ENCODE measurements around the gene TEDC2. TPM values are rescaled to one million over a fixed set of nuclear protein-coding genes. Genes with fewer than 3 reads are reported as not detected.
A peak's percentile ranks its signal among the peaks of the same experiment; 100 is the strongest.

The TEDC2 gene
- total and polyA plus RNA-seq, 9 of the 15 experiments (the other 6 are each of a cell fraction or from before 2014, with no cell fraction given), result 0.75 to 57.0 (median 17.6) TPM

DNA sequence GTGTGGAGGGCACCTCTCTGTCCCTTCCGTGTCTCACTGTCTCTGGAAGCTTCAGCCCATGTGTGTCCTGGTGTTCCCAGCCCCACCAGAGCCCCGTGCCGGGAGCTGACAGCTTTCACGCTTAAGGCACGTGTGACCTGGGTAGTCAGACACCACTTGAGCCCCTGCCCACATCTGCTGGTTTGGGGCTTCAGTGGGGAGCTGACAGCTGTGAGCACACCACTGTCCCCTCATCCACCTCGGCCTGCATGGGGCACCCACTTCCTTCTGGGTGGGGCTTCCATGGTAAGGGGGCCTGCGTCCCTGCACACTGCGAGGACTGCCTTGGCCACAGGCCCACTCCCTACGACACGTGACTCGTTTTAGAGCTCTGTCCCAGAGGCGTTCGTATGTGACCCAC lies 2.6 kb upstream of the TEDC2 start:
- peaks cover 10 to 74% of the 10 kb centered on the region in 2 experiments; a peak in 4 of 5 replicates for H3K4me1 ChIP-seq (replicated peaks in 1 of 2; ENCODE audit: control insufficient read depth in 2 of 2, insufficient read depth in 2 of 2, low read length in 2 of 2)
- 74% methylated on average over 13 of the region's 13 CpGs for WGBS (ENCODE audit: insufficient coverage, low coverage, missing lambda C conversion rate)
- no peak overlapping the region for H3K4me3 ChIP-seq
- no peak for FAIRE-seq
- H4K20me1 ChIP-seq (replicated peaks; ENCODE audit: control insufficient read depth, insufficient read depth, low read length), result no peaks in the 10 kb centered on the region; the same call in 1 of the 2 replicates
- H2AFZ ChIP-seq (ENCODE audit: low read depth, low read length), result no peak overlapping the region
- peaks cover 6% of the 10 kb centered on the region for H3K9me1 ChIP-seq (ENCODE audit: control insufficient read depth, insufficient read depth, low read length)
- ATAC-seq, result no peak
- TF ChIP-seq USF2 (CRISPR knock-in tag; IDR thresholded peaks at IDR 0.05) (peak; percentile 25; the same call in 1 of the 2 replicates), ZC3H4 (CRISPR knock-in tag; IDR thresholded peaks at IDR 0.05; ENCODE audit: borderline replicate concordance) (no peak)
- peak overlapping the region in 1 of 2 experiments; percentile 75; a peak in 2 of 4 replicates for H3K9ac ChIP-seq (ENCODE audit: insufficient read depth in 1 of 2, low read depth in 2 of 2, low read length in 2 of 2)
- POLR2A ChIA-PET, result interaction anchor here (0.7 to 2.0 kb wide), 3 partner anchors 12 to 55 kb away, joined by 3 to 10 read pairs (median 3); no protein-coding TSS in a partner anchor
- H3K79me2 ChIP-seq (ENCODE audit: control insufficient read depth, insufficient read depth, low read length), result peaks cover 16% of the 10 kb centered on the region
- CTCF ChIA-PET (ENCODE audit: low intra/inter-chr PET ratio), result no interaction called here
- no peaks in the 10 kb centered on the region for H3K27me3 ChIP-seq (ENCODE audit: control insufficient read depth in 2 of 2, insufficient read depth in 2 of 2, low read length in 2 of 2)
- intact Hi-C loops (cut with micrococcal nuclease) (no loop called here), in situ Hi-C loops (cut with MboI) (no loop called here)
- H3K27ac ChIP-seq (ENCODE audit: extremely low read depth, low read depth, low read length), result no peak overlapping the region
- no peaks in the 10 kb centered on the region for H3K9me3 ChIP-seq (replicated peaks; ENCODE audit: control insufficient read depth, insufficient read depth, low read depth, low read length)
- no peak for DNase-seq (ENCODE audit: extremely low read depth in 1 of 4, low spot score in 3 of 4)
- no TSS peak for BruUV-seq (replicated peaks)
- no peak overlapping the region for H3K4me2 ChIP-seq (ENCODE audit: insufficient read depth, low read length)
- peaks cover 80% of the 10 kb centered on the region; the same call in 2 of the 3 replicates for H3K36me3 ChIP-seq (ENCODE audit: control insufficient read depth, insufficient read depth, low read length)

DNA sequence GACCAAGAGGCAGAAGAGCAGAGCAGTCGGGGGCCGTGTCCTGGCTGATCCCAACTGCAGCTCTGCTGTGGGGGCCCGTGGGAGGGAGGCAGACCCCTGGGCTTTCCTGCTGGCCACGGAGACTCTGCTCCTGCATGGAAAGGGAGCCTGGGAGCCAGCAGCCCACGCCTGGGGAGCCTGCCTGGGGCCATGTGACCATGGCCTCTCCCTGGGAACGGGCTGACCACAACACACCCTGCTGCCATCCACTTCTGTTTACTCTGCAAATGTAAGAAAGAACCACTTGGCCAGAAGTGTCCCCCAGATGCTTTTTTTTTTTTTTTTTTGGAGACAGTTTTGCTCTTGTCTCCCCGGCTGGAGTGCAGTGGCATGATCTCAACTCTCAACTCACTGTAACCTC lies 2.0 kb upstream of the TEDC2 start:
- CTCF ChIA-PET (ENCODE audit: low intra/inter-chr PET ratio), result no interaction called here
- peak; percentile 23 for FAIRE-seq
- TF ChIP-seq MYNN (IDR thresholded peaks at IDR 0.05) (0 out of 2 replicates have a peak, but pooled peaks have one; percentile 15), MYNN (CRISPR knock-in tag; IDR thresholded peaks at IDR 0.05) (no peak), ATF4 (CRISPR knock-in tag; IDR thresholded peaks at IDR 0.05) (no peak), RBFOX2 (IDR thresholded peaks at IDR 0.05; ENCODE audit: low read depth, low read length) (peak; percentile 23), ELK3 (CRISPR knock-in tag; IDR thresholded peaks at IDR 0.05) (no peak), USF2 (CRISPR knock-in tag; IDR thresholded peaks at IDR 0.05) (peak; percentile 56), PHF20 (IDR thresholded peaks at IDR 0.05; ENCODE audit: partially characterized antibody) (no peak), FOXM1 (IDR thresholded peaks at IDR 0.05; ENCODE audit: low read depth) (no peak), FOXM1 (CRISPR knock-in tag; IDR thresholded peaks at IDR 0.05; ENCODE audit: low read depth) (no peak), ZNF79 (CRISPR knock-in tag; IDR thresholded peaks at IDR 0.05; ENCODE audit: low read depth) (no peak), ARID1B (IDR thresholded peaks at IDR 0.05) (no peak)

More for the DNA sequence above, 2.0 kb upstream of the TEDC2 start:
- WGBS (ENCODE audit: insufficient coverage, low coverage, missing lambda C conversion rate), result 65% methylated on average over 5 of the region's 7 CpGs
- in situ Hi-C loops (cut with MboI) (no loop called here), intact Hi-C loops (cut with micrococcal nuclease) (no loop called here)
- Histone ChIP-seq H2AFZ (ENCODE audit: low read depth, low read length) (no peak overlapping the region), H3K27ac (ENCODE audit: extremely low read depth, low read depth, low read length) (no peak overlapping the region), H3K4me1 (replicated peaks in 1 of 2; ENCODE audit: control insufficient read depth in 2 of 2, insufficient read depth in 2 of 2, low read length in 2 of 2) (peaks cover 10 to 80% of the 10 kb centered on the region in 2 experiments; a peak in 4 of 5 replicates), H3K79me2 (ENCODE audit: control insufficient read depth, insufficient read depth, low read length) (peaks cover 16% of the 10 kb centered on the region), H3K27me3 (ENCODE audit: control insufficient read depth in 2 of 2, insufficient read depth in 2 of 2, low read length in 2 of 2) (no peaks in the 10 kb centered on the region), H3K4me3 (no peak overlapping the region), H3K36me3 (ENCODE audit: control insufficient read depth, insufficient read depth, low read length) (peaks cover 78% of the 10 kb centered on the region; the same call in 2 of the 3 replicates), H4K20me1 (replicated peaks; ENCODE audit: control insufficient read depth, insufficient read depth, low read length) (no peaks in the 10 kb centered on the region; the same call in 1 of the 2 replicates), H3K9me3 (replicated peaks; ENCODE audit: control insufficient read depth, insufficient read depth, low read depth, low read length) (no peaks in the 10 kb centered on the region), H3K9me1 (ENCODE audit: control insufficient read depth, insufficient read depth, low read length) (peaks cover 6% of the 10 kb centered on the region), H3K9ac (ENCODE audit: insufficient read depth in 1 of 2, low read depth in 2 of 2, low read length in 2 of 2) (0 out of 4 replicates have a peak overlapping the region, but pooled peaks of 1 of the 2 experiments have one; percentile 5), H3K4me2 (ENCODE audit: insufficient read depth, low read length) (no peak overlapping the region)
- POLR2A ChIA-PET, result interaction anchor here (0.7 to 2.0 kb wide), 4 partner anchors 10 to 54 kb away, joined by 3 to 10 read pairs (median 3); no protein-coding TSS in a partner anchor
- no peak for DNase-seq (ENCODE audit: extremely low read depth in 1 of 4, low spot score in 3 of 4)
- BruUV-seq (replicated peaks), result TSS peak; percentile 30
- ATAC-seq, result no peak

All from K562 (cell line).